H1 (cell line): ENCODE results near the gene GUCY1A1. TPM values are rescaled to one million over a fixed set of nuclear protein-coding genes. Genes with fewer than 3 reads are reported as not detected.

ENCODE experiments used
- CTCF ChIA-PET: fragments of 300-600 bp; sonication (Branson Sonifier 250); formaldehyde crosslinking; loops from one replicate; lab custom pipeline; 2021; ENCODE audit not compliant: partially characterized antibody; lab: Charles Lee
- POLR2A ChIA-PET: fragments of 300-600 bp; sonication (Branson Sonifier 250); formaldehyde crosslinking; loops from one replicate; lab custom pipeline; 2021; ENCODE audit warnings: inconsistent platforms; ENCODE audit not compliant: partially characterized antibody; lab: Charles Lee
- DNase-seq, 2 experiments: peaks; one replicate each; pipeline versions ENCODE4 v3.0.0 to v3.0.0-alpha.2; 2010 to 2022; ENCODE audit warnings: low spot score in 2 of 2, low read depth in 1 of 2, mixed read lengths in 1 of 2
- FAIRE-seq: peaks from 2 replicates; lab custom pipeline; 2011; peaks lifted over from hg19 to GRCh38; lab: Jason Lieb, UNC
- H2AFZ ChIP-seq: 2 replicates; pipeline ENCODE4 v1.8.1; 2012; ENCODE audit warnings: low read length, inconsistent platforms
- H2AK5ac ChIP-seq: 2 replicates; pipeline ENCODE4 v1.6.1; 2013; ENCODE audit warnings: low read depth, low read length
- H2BK120ac ChIP-seq: replicated peaks from 2 replicates; pipeline ENCODE3; 2013; ENCODE audit warnings: low read depth, low read length, inconsistent platforms
- H2BK12ac ChIP-seq: 2 replicates; pipeline ENCODE4 v1.6.1; 2013; ENCODE audit warnings: low read depth, low read length
- H2BK15ac ChIP-seq: 2 replicates; pipeline ENCODE4 v1.6.1; 2013; ENCODE audit warnings: low read length
- H2BK20ac ChIP-seq: 2 replicates; pipeline ENCODE4 v1.6.1; 2013; ENCODE audit warnings: low read length
- H2BK5ac ChIP-seq: 2 replicates; pipeline ENCODE4 v1.6.1; 2013; ENCODE audit warnings: low read depth, low read length
- H3K14ac ChIP-seq: 2 replicates; pipeline ENCODE4 v1.6.1; 2013; ENCODE audit warnings: inconsistent platforms; ENCODE audit not compliant: insufficient read length
- H3K18ac ChIP-seq: 2 replicates; pipeline ENCODE4 v1.6.1; 2013; ENCODE audit warnings: low read length; ENCODE audit errors: extremely low read depth
- H3K23ac ChIP-seq: 2 replicates; pipeline ENCODE4 v1.6.1; 2013; ENCODE audit warnings: inconsistent platforms; ENCODE audit not compliant: insufficient read length
- H3K23me2 ChIP-seq: 2 replicates; pipeline ENCODE4 v1.6.1; 2013; ENCODE audit warnings: low read depth, low read length
- H3K27ac ChIP-seq: 2 replicates; pipeline ENCODE4 v1.6.1; 2011; ENCODE audit warnings: low read depth, low read length, inconsistent platforms
- H3K27me3 ChIP-seq, 4 experiments: replicated peaks in 1 of 4; 1 replicate in 1 of 4; 2 replicates in 3 of 4; pipeline versions ENCODE4 v1.6.1 to v1.8.1; 2011 to 2013; ENCODE audit warnings: low read length in 3 of 4, mild to moderate bottlenecking in 3 of 4, inconsistent platforms in 2 of 4, mixed read lengths in 2 of 4, moderate library complexity in 1 of 4; ENCODE audit not compliant: control insufficient read depth in 3 of 4, insufficient read depth in 3 of 4; ENCODE audit errors: extremely low read depth in 1 of 4
- H3K36me3 ChIP-seq, 4 experiments: 2 replicates each; pipeline versions ENCODE4 v1.6.1 to v1.8.1; 2011 to 2013; ENCODE audit warnings: mild to moderate bottlenecking in 4 of 4, low read length in 3 of 4, moderate library complexity in 2 of 4, control low read depth in 1 of 4, inconsistent platforms in 1 of 4; ENCODE audit not compliant: insufficient read depth in 4 of 4, control insufficient read depth in 2 of 4
- H3K4ac ChIP-seq: replicated peaks from 2 replicates; pipeline ENCODE3; 2013; ENCODE audit warnings: low read length, low read depth, mixed read lengths, inconsistent platforms; ENCODE audit not compliant: insufficient read length
- H3K4me1 ChIP-seq, 4 experiments: replicated peaks in 1 of 4; 1 replicate in 1 of 4; 2 replicates in 3 of 4; pipeline versions ENCODE4 v1.6.1 to v1.8.1; 2011 to 2013; ENCODE audit warnings: low read length in 3 of 4, inconsistent platforms in 2 of 4, mixed read lengths in 1 of 4; ENCODE audit not compliant: insufficient read depth in 4 of 4, control insufficient read depth in 3 of 4
- H3K4me2 ChIP-seq, 2 experiments: 2 replicates each; pipeline versions ENCODE4 v1.6.1 to v1.8.1; 2011 to 2013; ENCODE audit warnings: low read depth in 2 of 2, low read length in 2 of 2, control low read depth in 1 of 2, inconsistent platforms in 1 of 2, mild to moderate bottlenecking in 1 of 2; ENCODE audit not compliant: insufficient read depth in 1 of 2
- H3K4me3 ChIP-seq, 4 experiments: fragments of 200-600, 300-600 bp in 1 of 4; sonication (generic), shearing (Covaris generic), sonication (Bioruptor Twin) in 1 of 4; 2 replicates each; pipeline versions ENCODE4 v1.5.1 to v1.8.1; 2011 to 2016; ENCODE audit warnings: low read length in 4 of 4, low read depth in 3 of 4, control low read depth in 2 of 4, inconsistent platforms in 2 of 4, mild to moderate bottlenecking in 2 of 4, mixed read lengths in 1 of 4, moderate library complexity in 1 of 4; ENCODE audit not compliant: insufficient read depth in 2 of 4; ENCODE audit errors: extremely low read depth in 1 of 4
- H3K56ac ChIP-seq: replicated peaks from 2 replicates; pipeline ENCODE3; 2013; ENCODE audit warnings: low read depth, mild to moderate bottlenecking, mixed read lengths, low read length, inconsistent platforms; ENCODE audit not compliant: insufficient read length
- H3K79me1 ChIP-seq: 2 replicates; pipeline ENCODE4 v1.6.1; 2013; ENCODE audit warnings: low read depth, low read length, control low read depth
- H3K79me2 ChIP-seq, 2 experiments: 2 replicates each; pipeline versions ENCODE4 v1.6.1 to v1.8.1; 2012 to 2013; ENCODE audit warnings: low read length in 2 of 2, mild to moderate bottlenecking in 2 of 2, inconsistent platforms in 1 of 2; ENCODE audit not compliant: insufficient read depth in 2 of 2, control insufficient read depth in 1 of 2
- H3K9ac ChIP-seq, 4 experiments: replicated peaks in 1 of 4; 1 replicate in 1 of 4; 2 replicates in 3 of 4; pipeline versions ENCODE4 v1.6.1 to v1.8.1; 2011 to 2013; ENCODE audit warnings: low read depth in 3 of 4, low read length in 3 of 4, control low read depth in 2 of 4, mild to moderate bottlenecking in 2 of 4, moderate library complexity in 2 of 4, inconsistent platforms in 1 of 4; ENCODE audit errors: extremely low read depth in 1 of 4
- H3K9me3 ChIP-seq, 2 experiments: 2 replicates each; pipeline versions ENCODE4 v1.6.1 to v1.8.1; 2012 to 2013; ENCODE audit warnings: mild to moderate bottlenecking in 2 of 2, moderate library complexity in 2 of 2, control low read depth in 1 of 2, inconsistent platforms in 1 of 2, low read depth in 1 of 2, low read length in 1 of 2, mixed read lengths in 1 of 2; ENCODE audit not compliant: insufficient read depth in 2 of 2
- H4K20me1 ChIP-seq, 2 experiments: replicated peaks in 1 of 2; 2 replicates each; pipeline versions ENCODE3 to v1.8.1; 2011 to 2013; ENCODE audit warnings: inconsistent platforms in 2 of 2, low read length in 2 of 2, mild to moderate bottlenecking in 1 of 2; ENCODE audit not compliant: insufficient read depth in 2 of 2, control insufficient read depth in 1 of 2
- H4K5ac ChIP-seq: 2 replicates; pipeline ENCODE4 v1.6.1; 2013; ENCODE audit warnings: low read length, low read depth, mixed read lengths, inconsistent platforms; ENCODE audit not compliant: insufficient read length
- H4K8ac ChIP-seq: 2 replicates; pipeline ENCODE4 v1.8.0; 2013; ENCODE audit warnings: mild to moderate bottlenecking, moderate library complexity, low read length, inconsistent platforms; ENCODE audit not compliant: insufficient read depth; ENCODE audit errors: extremely low read depth
- H4K91ac ChIP-seq: replicated peaks from 2 replicates; pipeline ENCODE3; 2013; ENCODE audit warnings: low read length, mixed read lengths, inconsistent platforms; ENCODE audit not compliant: insufficient read length
- NRF1 ChIP-seq: IDR thresholded peaks from 2 replicates; pipeline ENCODE4 v1.6.1; 2011; ENCODE audit warnings: mild to moderate bottlenecking, low read depth, low read length, improper control_type of control experiment
- POLR2AphosphoS5 ChIP-seq: IDR thresholded peaks from 2 replicates; pipeline ENCODE4 v1.6.1; 2011; ENCODE audit warnings: low read depth, low read length
- POU5F1 ChIP-seq: IDR thresholded peaks from 2 replicates; pipeline ENCODE4 v1.6.1; 2011; ENCODE audit warnings: low read depth, mild to moderate bottlenecking, low read length, moderate library complexity
- RBBP5 ChIP-seq: IDR thresholded peaks from 2 replicates; pipeline ENCODE4 v1.7.1; 2012; ENCODE audit warnings: low read depth, mild to moderate bottlenecking, inconsistent platforms, low read length, moderate library complexity, borderline replicate concordance
- SP1 ChIP-seq: IDR thresholded peaks from 2 replicates; pipeline ENCODE4 v1.6.1; 2011; ENCODE audit warnings: low read depth, low read length
- WGBS, 2 experiments: shearing (Covaris generic) in 1 of 2; methylation state at CpG; one replicate each; pipeline versions ENCODE4 v1.1.6 to v1.1.7; 2013 to 2015; ENCODE audit warnings: low lambda C conversion rate in 2 of 2, mixed read lengths in 2 of 2, inconsistent platforms in 1 of 2, low coverage in 1 of 2, missing lambda C conversion rate in 1 of 2; ENCODE audit not compliant: insufficient replicate concordance in 2 of 2, insufficient coverage in 1 of 2, insufficient read length in 1 of 2; ENCODE audit errors: extremely low coverage in 1 of 2, missing lambda C conversion rate in 1 of 2; 5-methylcytosine and 5-hydroxymethylcytosine counted together
- polyA plus RNA-seq, 7 experiments: library from polyadenylated mRNA; depleted of rRNA in 3 of 7; stranded (reverse) in 5 of 7; unstranded in 2 of 7; fragments of >200 nt in 5 of 7; fragments of 200-250 nt in 2 of 7; gene quantifications; 1 replicate in 5 of 7; 2 replicates in 1 of 7; 4 replicates in 1 of 7; pipeline versions ENCODE4 v1.2.1 to v1.2.3, GENCODE V29; 2011 to 2013; ENCODE audit warnings: missing spikeins in 2 of 7, mixed read lengths in 2 of 7
- total RNA-seq: library from RNA; stranded (reverse); fragmentation: NEBNext Ultra II Directional; extraction: Animal tissue kit (Norgen Biotek cat#: 25700); gene quantifications from 2 replicates; pipeline ENCODE4 v1.2.1, GENCODE V29; 2021

The GUCY1A1 gene
- total and polyA plus RNA-seq, 2 of the 8 experiments (the other 6 are each of a cell fraction or from before 2014, with no cell fraction given), result not detected

DNA sequence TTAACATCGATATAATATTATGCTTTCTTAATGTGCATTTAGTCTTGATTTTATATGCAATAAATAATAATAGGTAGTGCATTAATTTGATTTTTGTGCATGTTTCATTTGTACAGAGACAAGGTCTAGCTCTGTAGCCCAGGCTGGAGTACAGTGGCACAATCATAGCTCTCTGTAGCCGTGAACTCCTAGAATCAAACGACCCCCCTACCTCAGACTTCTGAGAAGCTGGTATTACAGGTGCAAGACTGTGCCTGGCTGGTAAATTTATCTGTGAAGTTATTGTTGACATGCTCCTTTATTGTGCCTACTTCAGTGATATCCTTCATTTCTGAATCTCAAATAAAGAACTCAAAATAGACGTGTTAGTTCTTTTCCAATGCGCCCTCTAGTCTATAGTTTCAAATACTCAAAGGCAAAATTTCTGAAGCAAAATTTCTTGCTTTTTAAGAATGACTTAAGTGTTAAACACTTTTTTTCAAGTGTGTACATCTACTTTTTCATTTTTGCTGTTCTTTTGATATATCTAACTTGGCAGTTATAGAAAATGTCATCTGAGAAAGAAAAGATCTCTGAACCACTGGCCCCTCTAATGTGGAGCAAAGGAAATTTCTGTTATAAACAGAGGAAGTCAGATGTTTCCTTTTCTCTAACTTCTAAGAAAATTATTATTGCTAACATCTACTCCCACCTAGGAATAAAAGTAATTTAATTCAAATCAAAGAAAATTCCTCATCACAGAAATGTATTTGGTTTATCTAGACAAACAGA lies 28.3 kb upstream of the GUCY1A1 start:
- H3K23ac ChIP-seq, result no peak overlapping the region

More for the DNA sequence above, 28.3 kb upstream of the GUCY1A1 start:
- Histone ChIP-seq H3K4me3 (no peak overlapping the region), H4K91ac (no peak overlapping the region), H4K20me1 (no peaks in the 10 kb centered on the region), H3K36me3 (no peaks in the 10 kb centered on the region), H3K27me3 (no peaks in the 10 kb centered on the region), H3K14ac (no peak overlapping the region), H2BK15ac (no peak overlapping the region), H3K18ac (no peak overlapping the region), H3K9me3 (no peaks in the 10 kb centered on the region), H2AFZ (no peak overlapping the region), H2AK5ac (no peak overlapping the region), H3K27ac (no peak overlapping the region), H4K5ac (no peak overlapping the region), H3K4me2 (no peak overlapping the region), H3K79me2 (no peaks in the 10 kb centered on the region), H3K4ac (no peak overlapping the region), H3K79me1 (no peaks in the 10 kb centered on the region), H2BK20ac (no peak overlapping the region), H2BK120ac (no peak overlapping the region), H3K4me1 (no peaks in the 10 kb centered on the region), H3K56ac (no peak overlapping the region), H3K23me2 (no peaks in the 10 kb centered on the region), H4K8ac (no peak overlapping the region), H3K9ac (no peak overlapping the region), H2BK12ac (no peak overlapping the region), H2BK5ac (no peak overlapping the region)
- no peak for DNase-seq
- 93% methylated on average over 5 of the region's 5 CpGs; no CpG with 5 or more reads in 1 of the 2 experiments for WGBS, 2 experiments
- no peak for FAIRE-seq
- CTCF ChIA-PET, result no interaction called here
- TF ChIP-seq POU5F1 (no peak), POLR2AphosphoS5 (no peak), RBBP5 (no peak), SP1 (no peak), NRF1 (no peak)
- POLR2A ChIA-PET, result no interaction called here
